HG03108 (cell line): Measurements from ENCODE around the gene TMC1.
"Not testable (repeated sequence)": the region's sequence is repeated elsewhere in the genome, so short reads cannot be mapped to it uniquely, and the experiment has no call there.

Experiments
- ATAC-seq: cut with Tn5 transposase; IDR thresholded peaks from one replicate; pipeline ENCODE4 v1.9.1; 2021; ENCODE audit warnings: moderate library complexity; ENCODE audit not compliant: unreplicated experiment

The TMC1 gene

DNA sequence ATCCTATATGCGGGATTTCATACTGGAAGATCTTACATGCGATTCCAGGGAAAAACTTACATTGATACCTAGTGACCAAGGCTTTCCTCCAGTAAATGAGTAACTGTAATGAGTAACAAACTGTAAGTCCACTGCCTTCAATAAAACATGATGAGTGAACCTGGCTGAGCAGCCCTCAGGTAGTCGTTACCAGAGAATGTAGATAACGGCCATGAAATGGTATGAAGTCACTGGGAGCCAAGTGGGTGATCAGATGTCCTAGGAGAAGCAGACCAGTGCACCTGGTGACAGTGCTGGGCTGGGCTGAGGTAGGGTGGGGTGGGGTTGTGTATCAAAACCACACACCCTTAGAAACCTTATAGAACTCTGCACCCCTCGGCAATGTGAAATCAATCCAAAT lies 227.9 kb downstream of the TMC1 start:
- no peak for ATAC-seq

DNA sequence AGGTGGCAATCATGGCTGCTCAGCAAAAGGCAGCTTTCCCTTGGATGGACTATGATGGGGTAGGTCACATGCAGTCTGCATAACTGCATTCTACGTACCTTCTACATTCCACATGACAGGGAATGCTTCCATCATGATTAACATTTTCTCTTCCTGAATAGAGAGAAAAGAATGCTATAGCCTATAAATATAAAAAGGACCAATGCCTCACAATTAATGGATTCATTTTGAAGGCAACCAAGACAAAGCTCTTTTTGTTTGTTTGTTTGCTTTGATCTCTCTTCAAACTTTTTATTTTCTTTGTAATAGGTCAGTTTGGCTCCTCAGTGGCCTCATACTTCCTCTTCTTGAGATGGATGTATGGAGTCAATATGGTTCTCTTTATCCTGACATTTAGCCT lies 230.1 kb downstream of the TMC1 start:
- ATAC-seq, result no peak

DNA sequence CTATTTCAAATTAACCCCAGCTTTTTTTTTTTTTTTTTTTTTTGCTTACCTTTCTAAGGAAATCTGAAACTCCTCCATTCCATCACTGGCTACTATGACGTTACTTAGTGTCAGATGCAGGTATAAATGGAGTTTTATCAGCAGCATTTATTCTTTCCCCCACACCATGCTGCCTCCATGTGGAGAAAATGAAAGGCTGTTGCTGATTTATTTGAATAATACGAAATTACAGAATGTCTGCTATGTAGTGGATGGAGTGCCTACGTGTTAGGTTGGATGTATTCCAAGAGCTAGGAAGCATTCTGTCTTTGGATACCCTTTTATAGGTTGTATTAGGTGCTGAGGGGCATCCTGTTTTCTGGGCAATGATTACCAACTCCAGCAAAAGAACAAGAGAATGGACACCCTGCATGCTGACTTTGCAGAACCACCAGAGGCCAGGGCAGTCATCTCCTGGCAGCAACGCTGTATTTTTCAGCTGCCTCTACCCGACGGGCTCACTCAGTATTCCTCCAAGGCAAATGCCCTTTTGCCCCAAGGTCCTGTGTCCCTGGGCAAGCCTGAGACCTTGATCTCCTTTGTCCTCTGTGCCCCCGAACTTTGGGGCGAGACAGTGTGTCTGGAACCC lies 232.0 kb downstream of the TMC1 start:
- ATAC-seq, result no peak

DNA sequence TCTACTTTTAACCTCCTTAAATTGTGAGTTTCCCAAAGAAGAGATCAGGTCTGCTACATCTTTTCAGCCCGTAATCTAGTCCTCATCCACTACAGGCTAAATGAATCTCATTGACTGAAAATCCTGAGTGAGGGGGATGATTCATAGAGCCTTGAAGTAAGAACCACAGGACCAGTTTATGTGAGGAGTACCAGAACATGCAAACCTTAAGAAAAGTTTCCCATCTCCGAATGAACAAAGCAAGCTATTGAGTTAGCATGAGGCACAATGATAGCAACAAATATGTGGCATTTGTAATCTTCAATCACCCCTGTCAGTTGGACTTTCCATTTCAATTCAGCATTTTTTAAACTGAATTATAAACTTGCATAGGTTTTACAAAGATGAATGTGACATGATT lies 234.4 kb downstream of the TMC1 start:
- no peak for ATAC-seq

DNA sequence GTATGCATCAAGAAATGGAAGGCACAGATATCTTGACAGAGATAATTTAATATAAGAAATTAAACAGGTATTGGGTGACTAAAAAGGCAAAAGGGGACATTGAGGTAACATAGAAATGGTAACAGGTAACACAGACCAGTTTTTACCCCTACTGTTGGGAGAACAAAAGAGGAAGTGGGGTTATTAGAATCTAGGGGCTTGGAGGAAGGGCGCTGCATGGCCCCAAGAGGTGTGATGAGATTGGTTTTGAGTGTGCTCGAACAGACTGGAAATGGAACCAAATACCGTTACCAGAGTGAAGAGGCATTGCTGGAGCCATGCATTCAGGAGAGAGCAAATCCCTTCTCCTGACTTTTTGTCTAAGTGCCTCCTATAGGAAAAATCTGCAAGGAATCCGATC lies 237.5 kb downstream of the TMC1 start:
- no peak for ATAC-seq

DNA sequence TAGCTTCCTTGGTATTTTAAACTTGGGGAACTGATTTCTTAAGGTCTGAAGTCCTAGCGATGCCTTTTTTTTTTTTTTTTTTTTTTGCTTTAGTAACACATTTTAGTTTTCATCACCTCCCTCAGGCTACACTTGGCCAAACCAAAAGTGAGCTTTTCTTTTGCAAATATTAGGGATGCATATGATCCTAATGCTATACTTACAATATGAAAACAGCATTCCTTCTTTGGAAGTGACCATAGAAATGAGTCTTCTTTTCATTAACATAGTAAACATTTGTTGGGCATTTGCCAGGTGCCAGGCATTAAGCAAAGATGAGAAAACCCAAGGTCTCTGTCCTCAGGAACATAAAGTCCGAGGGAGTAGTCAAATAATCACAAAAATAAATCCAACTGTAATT lies 241.6 kb downstream of the TMC1 start:
- no peak for ATAC-seq

DNA sequence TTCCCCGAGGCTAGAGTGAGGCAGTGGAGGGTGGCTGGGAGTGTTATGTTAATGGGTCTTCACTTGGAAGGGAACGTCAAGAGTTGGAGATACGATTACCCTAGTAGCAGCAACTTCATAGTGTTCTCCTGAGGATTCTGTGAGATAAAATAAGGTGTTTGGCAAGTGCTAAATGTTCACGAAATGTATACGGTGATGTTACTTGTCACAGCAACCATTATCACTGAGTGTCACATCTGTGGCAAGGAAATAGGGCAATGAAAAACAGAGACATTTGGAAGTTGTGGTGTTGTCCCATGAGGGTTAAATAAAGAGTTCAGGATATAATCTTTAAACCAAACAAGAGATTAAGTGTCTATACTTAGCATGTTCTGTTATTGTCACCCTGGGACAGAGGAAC lies 248.1 kb downstream of the TMC1 start:
- ATAC-seq, result no peak

DNA sequence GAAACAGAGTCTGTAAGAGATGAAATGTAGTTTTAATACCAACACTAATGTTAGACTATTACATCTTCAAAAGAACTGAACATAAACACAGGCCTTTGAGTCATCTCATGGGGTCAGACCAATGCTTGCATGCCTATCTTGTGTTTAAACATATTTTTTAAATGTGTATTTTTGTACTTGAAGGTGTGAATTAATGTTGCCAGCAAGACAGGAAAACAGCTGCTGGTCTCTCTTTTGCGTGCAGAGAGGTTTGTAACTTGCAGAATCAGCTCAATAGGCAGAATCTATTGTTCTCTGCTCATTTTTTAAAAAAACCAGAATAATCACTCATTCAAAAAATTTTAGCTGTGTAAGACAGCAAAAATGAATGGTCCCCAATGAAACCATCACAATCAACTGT lies 251.3 kb downstream of the TMC1 start:
- ATAC-seq, result no peak

DNA sequence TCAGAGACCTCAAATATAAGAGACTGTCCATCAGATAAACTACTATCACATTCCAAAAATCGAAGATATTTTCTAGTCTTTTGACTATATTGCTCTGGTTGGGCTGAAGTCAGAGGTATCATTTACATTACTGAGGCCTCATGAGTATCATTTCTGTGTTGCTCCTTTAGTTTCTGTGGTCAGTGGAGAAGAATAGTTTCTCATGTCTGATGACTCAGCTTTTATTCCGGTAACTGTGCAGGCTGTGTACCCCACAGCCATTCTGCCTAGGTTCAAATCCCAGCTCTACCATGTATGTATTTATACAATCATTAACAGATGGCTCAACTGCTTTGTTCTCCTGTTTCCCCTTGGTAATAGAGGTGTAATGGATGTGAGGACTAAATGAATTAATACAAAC lies 252.2 kb downstream of the TMC1 start:
- no peak for ATAC-seq

DNA sequence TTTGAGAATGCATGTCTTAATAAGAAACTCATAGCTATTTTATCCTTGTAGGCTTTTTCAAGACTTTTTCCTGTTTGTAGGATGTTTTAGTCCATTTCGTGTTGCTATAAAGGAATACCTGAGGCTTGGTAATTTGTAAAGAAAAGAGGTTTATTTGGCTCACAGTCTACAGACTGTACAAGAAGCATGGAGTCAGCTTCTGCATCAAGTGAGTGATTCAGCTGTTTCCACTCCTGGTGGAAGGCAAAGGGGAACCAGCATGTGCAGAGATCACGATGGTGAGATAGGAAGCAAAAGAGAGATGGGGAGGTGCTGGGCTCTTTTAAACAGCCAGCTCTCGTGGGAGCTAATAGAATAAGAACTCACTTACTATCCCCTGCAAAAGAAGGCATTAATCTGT lies 254.2 kb downstream of the TMC1 start:
- no peak for ATAC-seq

DNA sequence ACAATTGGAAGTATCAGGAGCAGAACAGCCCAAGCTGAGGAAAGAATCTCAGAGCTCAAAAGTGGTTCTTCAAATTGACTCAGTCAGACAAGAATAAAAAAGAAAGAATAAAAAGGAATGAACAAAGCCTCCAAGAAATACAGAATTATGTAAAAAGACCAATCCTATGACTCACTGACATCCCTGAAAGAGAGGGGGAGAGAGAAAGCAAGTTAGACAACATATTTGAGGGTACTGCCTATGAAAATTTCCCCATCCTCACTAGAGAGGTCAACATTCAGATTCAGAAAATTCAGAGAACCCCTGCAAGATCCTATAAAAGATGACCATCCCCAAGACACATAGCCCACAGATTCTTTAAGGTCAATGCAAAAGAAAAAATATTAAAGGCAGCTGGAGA lies 258.2 kb downstream of the TMC1 start:
- ATAC-seq, result no peak

DNA sequence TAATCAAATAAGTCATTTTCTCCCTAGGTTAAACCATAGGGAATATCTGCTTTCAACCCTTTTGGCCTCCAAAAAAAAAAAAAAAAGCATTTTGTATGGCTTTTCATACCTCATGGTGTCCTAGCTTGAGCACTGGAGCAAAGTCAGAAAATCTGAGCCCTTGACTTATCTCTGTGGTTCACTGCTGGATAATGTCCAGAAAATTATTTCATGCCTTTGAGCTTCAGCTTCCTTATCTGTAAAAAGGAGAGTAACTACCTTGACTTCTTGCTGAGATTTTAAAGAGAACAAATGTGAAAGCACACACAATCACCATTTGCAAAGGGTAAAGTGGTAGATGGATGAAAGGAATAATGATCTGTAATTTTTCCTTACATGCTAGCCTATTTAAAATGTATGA lies 265.5 kb downstream of the TMC1 start:
- ATAC-seq, result no peak

DNA sequence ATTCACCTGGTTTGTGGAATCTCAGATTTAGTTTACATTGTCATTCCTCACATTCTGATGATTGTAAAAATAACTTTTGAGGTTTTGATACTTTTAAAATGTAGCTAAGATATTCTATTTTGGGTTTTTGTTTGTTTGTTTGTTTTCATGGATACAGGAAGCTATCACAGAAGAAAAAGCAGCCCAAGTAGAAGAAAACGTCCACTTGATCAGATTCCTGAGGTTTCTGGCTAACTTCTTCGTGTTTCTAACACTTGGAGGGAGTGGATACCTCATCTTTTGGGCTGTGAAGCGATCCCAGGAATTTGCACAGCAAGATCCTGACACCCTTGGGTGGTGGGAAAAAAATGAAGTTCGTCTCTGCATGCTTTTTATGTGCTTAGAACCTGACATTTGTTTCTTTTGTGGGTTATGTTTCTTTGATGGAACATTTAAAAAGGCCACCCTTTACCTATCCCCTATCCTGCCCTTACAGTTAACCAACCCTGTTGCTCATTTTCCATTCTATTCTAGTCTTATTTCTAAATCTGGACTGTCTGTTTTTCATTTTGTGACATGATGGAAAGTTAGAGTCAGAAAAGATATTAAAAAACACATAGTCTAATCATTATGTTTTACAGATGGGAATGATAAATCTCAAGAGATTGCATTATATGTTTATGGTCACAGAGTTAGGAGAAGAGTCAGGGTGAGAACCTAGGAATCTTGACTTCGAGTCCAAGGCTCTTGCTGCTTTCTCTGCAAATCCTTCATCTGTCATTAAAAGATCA lies 267.7 kb downstream of the TMC1 start:
- ATAC-seq, result no peak

DNA sequence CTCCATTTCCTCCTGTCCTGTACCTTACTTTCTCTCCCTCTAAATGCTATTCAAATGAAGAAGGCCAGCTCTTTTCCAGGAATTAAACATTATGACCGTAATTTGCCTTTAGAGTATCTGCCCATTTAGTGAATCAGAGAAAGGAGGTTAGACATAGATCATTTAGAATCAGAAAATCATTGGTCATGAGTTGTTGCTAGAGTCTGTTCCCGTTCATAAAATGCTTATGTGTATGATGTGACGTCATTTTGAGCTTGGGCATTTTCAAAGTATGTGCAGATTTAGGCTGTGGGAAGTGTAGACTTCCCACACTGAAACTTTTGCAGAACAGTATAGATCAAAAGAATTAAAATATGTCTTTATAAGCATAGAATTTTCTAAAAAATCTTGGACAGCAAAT lies 268.5 kb downstream of the TMC1 start:
- ATAC-seq, result no peak

DNA sequence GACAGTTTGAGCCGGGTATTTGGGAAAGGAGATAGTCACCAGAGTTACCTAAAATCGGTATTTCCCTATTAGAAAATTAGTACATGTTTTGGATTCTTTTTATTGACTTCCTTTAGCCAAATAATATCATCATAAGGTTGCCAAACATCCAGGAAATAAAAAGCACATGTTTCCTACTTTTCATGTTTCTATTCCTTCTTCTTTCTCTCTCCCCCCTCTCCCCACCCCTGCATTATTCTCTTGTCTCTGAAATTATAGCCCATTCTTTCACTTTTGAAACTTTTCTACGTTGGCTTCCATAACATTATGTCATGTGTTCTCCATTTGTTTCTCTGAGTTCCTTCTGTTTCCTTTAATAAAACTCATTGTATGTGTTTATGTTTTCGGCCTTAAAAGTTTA lies 269.6 kb downstream of the TMC1 start:
- ATAC-seq, result no peak

DNA sequence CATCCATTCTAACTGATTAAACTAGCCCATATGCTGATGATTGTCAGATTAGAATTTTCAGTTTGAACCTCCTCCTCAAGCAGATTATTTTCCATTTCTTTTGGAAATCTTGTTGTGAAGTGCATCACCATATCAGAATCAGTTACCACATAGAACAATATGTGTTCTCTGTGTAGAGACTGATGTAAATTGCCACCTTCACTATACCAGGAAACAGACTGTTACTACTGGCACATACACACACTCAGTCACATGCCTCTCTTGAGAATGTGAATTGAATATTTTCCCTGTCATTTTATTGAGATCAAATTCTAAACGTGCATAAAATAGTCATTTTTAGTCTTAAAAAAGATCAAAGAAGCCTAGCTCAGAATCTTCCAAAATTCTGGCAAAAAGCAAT lies 270.0 kb downstream of the TMC1 start:
- ATAC-seq, result no peak

DNA sequence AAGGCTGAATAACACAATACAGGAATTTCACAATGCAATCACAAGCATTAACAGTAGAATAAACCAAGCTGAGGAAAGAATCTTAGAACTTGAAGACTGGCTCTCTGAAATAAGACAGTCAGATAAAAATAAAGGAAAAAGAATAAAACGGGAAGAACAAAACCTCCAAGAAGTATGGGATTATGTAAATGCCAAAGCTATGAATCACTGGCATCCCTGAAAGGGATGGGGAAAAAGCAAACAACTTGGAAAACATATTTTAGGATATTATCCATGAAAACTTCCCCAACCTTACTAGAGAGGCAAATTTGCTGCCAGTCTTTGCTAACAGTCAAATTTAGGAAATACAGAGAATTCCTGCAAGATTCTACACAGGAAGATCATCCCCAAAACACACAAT lies 273.5 kb downstream of the TMC1 start:
- no peak for ATAC-seq

DNA sequence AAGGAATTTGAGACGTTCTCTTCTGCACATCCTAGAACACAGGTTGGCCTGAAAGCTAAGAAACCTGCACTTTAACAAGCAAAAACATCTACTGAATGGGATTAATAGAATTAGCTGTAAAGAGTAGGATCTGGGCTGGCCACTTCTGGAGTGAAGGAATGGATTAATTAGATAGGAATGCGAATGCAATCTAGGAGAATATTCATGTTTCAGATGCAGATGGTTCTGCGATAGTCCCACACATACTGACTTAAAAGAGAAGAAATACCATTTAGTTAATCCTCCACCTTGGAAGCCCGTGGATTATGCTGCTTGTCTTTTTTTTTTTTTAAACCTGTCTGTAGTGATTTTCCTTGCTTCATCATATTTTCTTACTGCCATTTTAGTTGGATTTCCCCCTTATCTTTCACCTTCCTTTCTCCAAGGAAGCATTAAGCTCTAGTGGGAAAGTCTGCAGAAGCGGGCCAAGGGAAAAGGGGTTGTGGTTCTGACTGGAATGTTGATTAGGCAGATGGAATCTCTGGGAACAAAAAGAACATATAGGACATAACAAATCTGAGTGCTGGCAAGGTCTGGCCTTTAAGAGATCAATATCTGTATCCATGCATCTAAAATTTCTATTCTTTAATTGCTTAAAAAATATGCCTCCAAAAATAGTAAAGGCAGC lies 279.1 kb downstream of the TMC1 start:
- ATAC-seq, result no peak

DNA sequence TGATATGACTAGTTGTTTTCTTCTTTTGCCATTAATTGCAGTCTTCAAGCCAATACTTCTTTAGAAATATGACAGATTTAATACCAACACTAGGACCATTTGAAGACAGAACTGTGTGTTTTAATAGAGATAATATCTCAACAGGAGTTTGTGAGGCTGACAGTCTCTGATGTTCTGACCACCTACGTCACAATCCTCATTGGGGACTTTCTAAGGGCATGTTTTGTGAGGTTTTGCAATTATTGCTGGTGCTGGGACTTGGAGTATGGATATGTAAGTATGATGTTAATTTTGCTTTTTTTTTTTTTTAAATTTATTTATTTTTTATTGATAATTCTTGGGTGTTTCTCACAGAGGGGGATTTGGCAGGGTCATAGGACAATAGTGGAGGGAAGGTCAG lies 283.8 kb downstream of the TMC1 start:
- ATAC-seq, result no peak

DNA sequence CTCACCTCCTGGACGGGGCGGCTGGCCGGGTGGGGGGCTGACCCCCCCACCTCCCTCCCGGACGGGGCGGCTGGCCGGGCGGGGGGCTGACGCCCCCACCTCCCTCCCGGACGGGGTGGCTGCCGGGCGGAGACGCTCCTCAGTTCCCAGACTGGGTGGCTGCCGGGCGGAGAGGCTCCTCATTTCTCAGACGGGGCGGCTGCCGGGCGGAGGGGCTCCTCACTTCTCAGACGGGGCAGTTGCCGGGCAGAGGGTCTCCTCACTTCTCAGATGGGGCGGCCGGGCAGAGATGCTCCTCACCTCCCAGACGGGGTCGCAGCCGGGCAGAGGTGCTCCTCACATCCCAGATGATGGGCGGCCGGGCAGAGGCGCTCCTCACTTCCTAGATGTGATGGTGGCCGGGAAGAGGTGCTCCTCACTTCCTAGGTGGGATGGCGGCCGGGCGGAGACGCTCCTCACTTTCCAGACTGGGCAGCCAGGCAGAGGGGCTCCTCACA lies 285.0 kb downstream of the TMC1 start:
- ATAC-seq, result not testable (repeated sequence)

DNA sequence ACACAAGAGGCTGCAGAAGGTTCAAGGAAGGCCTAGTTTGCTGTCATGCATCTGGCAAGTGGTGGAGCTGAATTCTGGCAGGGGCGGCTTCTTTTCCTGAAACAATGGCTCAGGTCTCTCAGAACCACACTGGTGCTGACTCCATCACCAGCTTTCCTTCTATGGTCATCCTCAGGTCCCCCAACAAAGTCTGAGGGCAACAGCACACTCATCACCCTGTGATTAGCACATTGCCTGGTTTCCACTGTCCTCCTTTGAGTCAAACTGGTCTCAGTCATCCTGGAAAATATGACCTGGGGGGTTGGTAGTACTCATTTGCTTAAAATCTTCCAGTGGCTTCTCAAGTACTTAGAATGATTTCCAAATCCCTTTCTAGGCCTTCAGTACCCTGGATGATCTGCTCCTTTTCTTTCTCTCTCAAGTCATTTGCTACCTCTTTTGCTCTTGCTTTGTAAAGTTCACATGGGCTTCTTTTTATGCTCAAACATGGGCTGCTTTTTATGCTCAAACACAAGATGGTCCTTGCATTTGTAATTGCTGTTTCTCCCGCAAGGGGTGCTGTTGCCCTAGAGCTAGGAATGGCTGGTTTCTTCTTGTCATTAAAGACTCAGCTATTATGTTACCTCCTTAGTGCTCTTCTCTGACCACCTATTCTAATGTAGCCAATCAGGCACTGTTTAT lies 286.5 kb downstream of the TMC1 start:
- ATAC-seq, result no peak

DNA sequence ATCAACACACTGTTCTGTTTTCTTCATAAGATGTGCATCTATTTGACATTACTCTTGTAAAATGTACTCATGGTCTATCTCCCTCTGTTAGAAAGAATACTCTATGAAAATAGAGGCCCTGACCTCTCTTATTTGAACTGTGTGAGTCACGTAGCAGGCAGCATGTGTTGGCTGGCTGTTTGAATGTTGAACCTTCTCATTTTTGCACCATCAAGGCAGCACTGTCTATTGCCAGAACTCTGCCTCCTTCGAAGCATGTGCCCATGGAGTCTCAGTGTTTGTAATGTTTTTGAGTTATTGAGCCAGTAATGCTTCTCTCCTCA lies 287.0 kb downstream of the TMC1 start:
- no peak for ATAC-seq
